ENCODE results near the gene OSTC.

The OSTC gene

GRCh38 chr4:108619372-108620100 lies 30.9 kb upstream of the OSTC start:
- Histone ChIP-seq H3K27me3 (ENCODE audit: insufficient read depth, poor library complexity, severe bottlenecking) (no peaks in the 10 kb centered on the region), H3K27ac (replicated peaks) (peak overlapping the region; percentile 88), H3K4me3 (replicated peaks; ENCODE audit: insufficient read depth, low read length) (peak overlapping the region; percentile 67)
- peak in 1 of 2 experiments; percentile 18 for DNase-seq (ENCODE audit: low read depth in 1 of 2, low spot score in 1 of 2)
- TF ChIP-seq GABPA (IDR thresholded peaks at IDR 0.05; ENCODE audit: low read depth) (0 out of 2 replicates have a peak, but pooled peaks have one; percentile 3), SPI1 (IDR thresholded peaks at IDR 0.05; ENCODE audit: borderline replicate concordance, low read depth) (peak; percentile 84), REST (IDR thresholded peaks at IDR 0.05; ENCODE audit: insufficient replicate concordance, low read depth) (no peak), POLR2AphosphoS5 (IDR thresholded peaks at IDR 0.05; ENCODE audit: low read depth) (no peak)
- TF ChIP-seq, protein P1, sequence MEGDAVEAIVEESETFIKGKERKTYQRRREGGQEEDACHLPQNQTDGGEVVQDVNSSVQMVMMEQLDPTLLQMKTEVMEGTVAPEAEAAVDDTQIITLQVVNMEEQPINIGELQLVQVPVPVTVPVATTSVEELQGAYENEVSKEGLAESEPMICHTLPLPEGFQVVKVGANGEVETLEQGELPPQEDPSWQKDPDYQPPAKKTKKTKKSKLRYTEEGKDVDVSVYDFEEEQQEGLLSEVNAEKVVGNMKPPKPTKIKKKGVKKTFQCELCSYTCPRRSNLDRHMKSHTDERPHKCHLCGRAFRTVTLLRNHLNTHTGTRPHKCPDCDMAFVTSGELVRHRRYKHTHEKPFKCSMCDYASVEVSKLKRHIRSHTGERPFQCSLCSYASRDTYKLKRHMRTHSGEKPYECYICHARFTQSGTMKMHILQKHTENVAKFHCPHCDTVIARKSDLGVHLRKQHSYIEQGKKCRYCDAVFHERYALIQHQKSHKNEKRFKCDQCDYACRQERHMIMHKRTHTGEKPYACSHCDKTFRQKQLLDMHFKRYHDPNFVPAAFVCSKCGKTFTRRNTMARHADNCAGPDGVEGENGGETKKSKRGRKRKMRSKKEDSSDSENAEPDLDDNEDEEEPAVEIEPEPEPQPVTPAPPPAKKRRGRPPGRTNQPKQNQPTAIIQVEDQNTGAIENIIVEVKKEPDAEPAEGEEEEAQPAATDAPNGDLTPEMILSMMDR (IDR thresholded peaks at IDR 0.05; ENCODE audit: insufficient read depth, low read length) = no peak

- no peaks in the 10 kb centered on the region for H3K27me3 ChIP-seq (ENCODE audit: insufficient read depth, poor library complexity, severe bottlenecking)
- peak; percentile 99 for DNase-seq (ENCODE audit: low read depth in 1 of 2, low spot score in 1 of 2)
- H3K4me3 ChIP-seq (replicated peaks; ENCODE audit: insufficient read depth, low read length) = peak within 1 kb of the TSS; percentile 67
- TF ChIP-seq POLR2AphosphoS5 (IDR thresholded peaks at IDR 0.05; ENCODE audit: low read depth) (peak; percentile 96), REST (IDR thresholded peaks at IDR 0.05; ENCODE audit: insufficient replicate concordance, low read depth) (peak; percentile 80), SPI1 (IDR thresholded peaks at IDR 0.05; ENCODE audit: borderline replicate concordance, low read depth) (peak; percentile 7; the same call in 1 of the 2 replicates), GABPA (IDR thresholded peaks at IDR 0.05; ENCODE audit: low read depth) (peak; percentile 92)
- TF ChIP-seq, protein P1 (IDR thresholded peaks at IDR 0.05; ENCODE audit: insufficient read depth, low read length) = no peak
- peak within 1 kb of the TSS; percentile 88 for H3K27ac ChIP-seq (replicated peaks)
Observed at GRCh38 chr4:108620101-108620932, 30.1 kb upstream of the OSTC start, which contains the start of gene RPL34. Gene RPL34 (plus strand): TSS chr4:108620576. CDS start chr4:108621960, 1,384 bp downstream.

- DNase-seq (ENCODE audit: low read depth in 1 of 2, low spot score in 1 of 2) = no peak
Observed at GRCh38 chr4:108620933-108621905, 29.2 kb upstream of the OSTC start.

More at GRCh38 chr4:108620933-108621905, 29.2 kb upstream of the OSTC start:
- peak overlapping the region; percentile 88 for H3K27ac ChIP-seq (replicated peaks)
- H3K4me3 ChIP-seq (replicated peaks; ENCODE audit: insufficient read depth, low read length) = peak overlapping the region; percentile 67
- no peak for TF ChIP-seq SPI1 (IDR thresholded peaks at IDR 0.05; ENCODE audit: borderline replicate concordance, low read depth)
- 0 out of 2 replicates have a peak, but pooled peaks have one; percentile 25 for TF ChIP-seq POLR2AphosphoS5 (IDR thresholded peaks at IDR 0.05; ENCODE audit: low read depth)
- no peaks in the 10 kb centered on the region for H3K27me3 ChIP-seq (ENCODE audit: insufficient read depth, poor library complexity, severe bottlenecking)

Data from HL-60 (cell line).